ENCODE data around the gene CYBB.
A peak's percentile ranks its signal among the peaks of the same experiment; 100 is the strongest.

CYBB gene

DNA sequence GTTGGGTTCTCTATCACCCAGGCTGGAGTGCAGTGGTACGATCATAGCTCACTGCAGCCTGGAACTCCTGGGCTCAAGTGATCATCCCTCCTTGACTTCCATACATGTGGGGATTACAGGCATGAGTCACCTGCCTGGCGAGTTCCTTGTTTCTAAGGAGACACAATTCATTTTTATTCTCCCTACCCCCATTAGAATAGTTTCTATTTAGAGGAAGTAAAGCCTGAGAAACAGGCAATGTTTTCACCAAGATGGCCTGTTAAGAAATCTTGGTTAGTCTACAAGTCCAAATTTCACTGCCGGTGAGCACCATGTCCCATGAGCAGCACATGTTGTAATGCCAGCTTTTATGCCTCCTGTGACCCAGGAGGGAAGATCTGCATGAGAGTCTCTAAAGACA is 5.7 kb downstream of the CYBB start:
- TF ChIP-seq, protein P1, sequence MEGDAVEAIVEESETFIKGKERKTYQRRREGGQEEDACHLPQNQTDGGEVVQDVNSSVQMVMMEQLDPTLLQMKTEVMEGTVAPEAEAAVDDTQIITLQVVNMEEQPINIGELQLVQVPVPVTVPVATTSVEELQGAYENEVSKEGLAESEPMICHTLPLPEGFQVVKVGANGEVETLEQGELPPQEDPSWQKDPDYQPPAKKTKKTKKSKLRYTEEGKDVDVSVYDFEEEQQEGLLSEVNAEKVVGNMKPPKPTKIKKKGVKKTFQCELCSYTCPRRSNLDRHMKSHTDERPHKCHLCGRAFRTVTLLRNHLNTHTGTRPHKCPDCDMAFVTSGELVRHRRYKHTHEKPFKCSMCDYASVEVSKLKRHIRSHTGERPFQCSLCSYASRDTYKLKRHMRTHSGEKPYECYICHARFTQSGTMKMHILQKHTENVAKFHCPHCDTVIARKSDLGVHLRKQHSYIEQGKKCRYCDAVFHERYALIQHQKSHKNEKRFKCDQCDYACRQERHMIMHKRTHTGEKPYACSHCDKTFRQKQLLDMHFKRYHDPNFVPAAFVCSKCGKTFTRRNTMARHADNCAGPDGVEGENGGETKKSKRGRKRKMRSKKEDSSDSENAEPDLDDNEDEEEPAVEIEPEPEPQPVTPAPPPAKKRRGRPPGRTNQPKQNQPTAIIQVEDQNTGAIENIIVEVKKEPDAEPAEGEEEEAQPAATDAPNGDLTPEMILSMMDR (IDR thresholded peaks at IDR 0.05) = no peak
- no peak for TF ChIP-seq ZFX (IDR thresholded peaks at IDR 0.05; ENCODE audit: borderline replicate concordance)
- H3K27ac ChIP-seq = no peak overlapping the region

- H3K27ac ChIP-seq = no peak overlapping the region
- no peak for TF ChIP-seq ZFX (IDR thresholded peaks at IDR 0.05; ENCODE audit: borderline replicate concordance)
- TF ChIP-seq, protein P1 (IDR thresholded peaks at IDR 0.05) = no peak
Measured at GRCh38 chrX:37786624-37787422, 7.0 kb downstream of the CYBB start.

DNA sequence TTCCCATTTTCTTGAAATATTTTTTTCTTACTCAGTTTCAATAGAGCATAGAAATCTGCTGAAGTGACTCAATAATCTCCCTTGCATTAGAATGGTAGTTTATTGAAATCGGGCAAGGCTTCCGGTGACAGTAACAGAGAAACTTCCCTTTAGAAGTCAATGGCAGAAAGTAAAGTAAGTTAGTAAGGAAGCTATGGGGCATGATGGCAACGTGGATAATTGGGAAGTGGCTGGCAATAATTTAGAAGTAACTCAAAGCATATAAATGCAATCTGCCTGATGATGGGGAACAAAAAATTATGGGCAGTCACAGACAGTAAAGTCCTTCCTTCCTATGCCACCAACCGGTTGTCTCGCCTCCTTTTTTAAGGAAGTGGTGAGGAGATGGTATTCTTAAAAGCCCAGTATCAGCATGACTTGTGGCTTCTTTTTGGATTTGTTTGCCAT is 7.6 kb downstream of the CYBB start:
- H3K27ac ChIP-seq = no peak overlapping the region
- TF ChIP-seq, protein P1 (IDR thresholded peaks at IDR 0.05) = no peak
- no peak for TF ChIP-seq ZFX (IDR thresholded peaks at IDR 0.05; ENCODE audit: borderline replicate concordance)

DNA sequence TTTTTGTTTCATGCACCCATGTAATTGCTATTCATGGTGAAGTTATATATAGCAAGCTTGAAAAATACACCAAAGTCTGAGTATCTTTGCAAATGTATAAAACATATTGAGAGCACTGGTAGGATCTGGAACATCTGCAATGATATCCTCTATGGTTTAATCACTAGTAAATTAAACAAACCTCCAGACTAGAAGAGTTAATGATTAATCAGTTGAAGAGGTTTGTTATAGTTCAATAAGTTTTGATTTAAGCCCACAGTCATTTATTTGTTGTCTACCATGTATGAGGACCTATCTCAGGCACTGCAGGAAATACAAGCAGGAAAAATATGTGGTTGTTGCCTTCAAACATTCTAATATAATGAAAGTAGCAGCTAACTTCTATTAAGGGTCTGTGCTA is 16.5 kb downstream of the CYBB start:
- TF ChIP-seq ZFX (IDR thresholded peaks at IDR 0.05; ENCODE audit: borderline replicate concordance) = no peak
- TF ChIP-seq, protein P1 (IDR thresholded peaks at IDR 0.05) = no peak
- H3K27ac ChIP-seq = 0 out of 2 replicates have a peak overlapping the region, but pooled peaks have one; percentile 8

- TF ChIP-seq, protein P1 (IDR thresholded peaks at IDR 0.05) = no peak
- no peak for TF ChIP-seq ZFX (IDR thresholded peaks at IDR 0.05; ENCODE audit: borderline replicate concordance)
- H3K27ac ChIP-seq = 0 out of 2 replicates have a peak overlapping the region, but pooled peaks have one; percentile 8
Measured at GRCh38 chrX:37796805-37797204, 16.9 kb downstream of the CYBB start.

- TF ChIP-seq ZFX (IDR thresholded peaks at IDR 0.05; ENCODE audit: borderline replicate concordance) = no peak
- TF ChIP-seq, protein P1 (IDR thresholded peaks at IDR 0.05) = no peak
- H3K27ac ChIP-seq = no peak overlapping the region
Measured at GRCh38 chrX:37799936-37800335, 20.1 kb downstream of the CYBB start.

GRCh38 chrX:37800717-37801116 is 20.9 kb downstream of the CYBB start:
- TF ChIP-seq ZFX (IDR thresholded peaks at IDR 0.05; ENCODE audit: borderline replicate concordance) = no peak
- TF ChIP-seq, protein P1 (IDR thresholded peaks at IDR 0.05) = no peak
- H3K27ac ChIP-seq = no peak overlapping the region
